Progenitor cell of endocrine pancreas (in vitro differentiated cells): ENCODE data around the gene MRAS. TPM values are rescaled to one million over a fixed set of nuclear protein-coding genes. Genes with fewer than 3 reads are reported as not detected.
A peak's percentile ranks its signal among the peaks of the same experiment; 100 is the strongest.

Source experiments
- DNase-seq: peaks from one replicate; pipeline ENCODE4 v3.0.0; 2021; ENCODE audit warnings: low spot score; ENCODE audit not compliant: unreplicated experiment
- H3K27ac Mint-ChIP-seq: 2 replicates; pipeline ENCODE4 v1.8.0; 2021; ENCODE audit warnings: mild to moderate bottlenecking, moderate library complexity, mixed read lengths
- H3K27me3 Mint-ChIP-seq: 2 replicates; pipeline ENCODE4 v1.8.0; 2021; ENCODE audit warnings: mixed read lengths
- H3K36me3 Mint-ChIP-seq: 2 replicates; pipeline ENCODE4 v1.8.0; 2022; ENCODE audit warnings: mixed read lengths; ENCODE audit not compliant: insufficient read depth
- H3K4me1 Mint-ChIP-seq: 2 replicates; pipeline ENCODE4 v1.8.0; 2021; ENCODE audit warnings: low read depth, mixed read lengths
- H3K4me3 Mint-ChIP-seq: 2 replicates; pipeline ENCODE4 v1.8.0; 2021; ENCODE audit warnings: low read depth, mild to moderate bottlenecking, moderate library complexity, mixed read lengths
- H3K9me3 Mint-ChIP-seq: 2 replicates; pipeline ENCODE4 v1.8.0; 2021; ENCODE audit warnings: low read depth, mixed read lengths
- total RNA-seq: library from RNA; stranded (reverse); gene quantifications from 2 replicates; pipeline ENCODE4 v1.2.1, GENCODE V29; 2021
- TF ChIP-seq, protein P1 (sequence below): fragments of 200-600 bp; sonication (generic); IDR thresholded peaks from one replicate; pipeline ENCODE4 v1.5.0; 2021; ENCODE audit warnings: antibody characterized with exemption, mild to moderate bottlenecking; ENCODE audit not compliant: unreplicated experiment

Gene MRAS
- total RNA-seq, 1 donor from 2014 or later, result 27.7 TPM

DNA sequence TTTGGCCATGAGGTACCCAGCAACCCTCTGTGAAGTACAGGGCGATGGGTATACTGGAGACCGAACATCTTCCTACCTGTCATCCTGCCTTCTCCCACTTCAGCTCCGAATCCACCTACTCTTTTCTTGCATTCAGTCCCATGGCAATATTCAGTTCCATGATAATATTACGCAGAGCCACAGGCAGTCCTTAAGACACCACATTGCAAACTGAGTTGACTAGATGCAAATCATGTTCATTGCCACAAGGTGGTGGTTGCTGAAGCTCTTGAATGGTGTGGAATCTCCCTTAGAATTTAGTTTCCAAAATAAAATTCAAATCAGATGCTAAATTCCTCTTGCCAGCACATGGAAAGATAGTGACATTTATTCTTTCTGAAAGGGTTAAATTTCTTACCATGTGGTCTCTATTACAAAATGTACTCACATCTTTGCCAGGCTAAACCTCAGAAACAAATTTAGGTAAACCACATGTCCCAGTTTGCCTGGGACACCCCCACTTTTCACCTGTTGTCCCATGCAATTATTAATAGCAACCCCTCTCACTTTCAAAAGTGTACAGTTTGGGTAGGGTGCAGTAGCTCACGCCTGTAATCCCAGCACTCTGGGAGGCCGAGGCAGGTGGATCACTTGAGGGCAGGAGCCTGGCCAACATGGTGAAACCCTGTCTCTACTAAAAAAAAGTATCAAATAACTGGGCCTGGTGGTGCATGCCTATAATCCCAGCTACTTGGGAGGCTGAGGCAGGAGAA lies 17.1 kb upstream of the MRAS start:
- Mint-ChIP-seq H3K4me3 (no peak overlapping the region), H3K27me3 (peaks cover 3% of the 10 kb centered on the region), H3K27ac (no peak overlapping the region), H3K36me3 (no peaks in the 10 kb centered on the region), H3K4me1 (peaks cover 16% of the 10 kb centered on the region), H3K9me3 (no peaks in the 10 kb centered on the region)
- no peak for DNase-seq
- TF ChIP-seq, protein P1, sequence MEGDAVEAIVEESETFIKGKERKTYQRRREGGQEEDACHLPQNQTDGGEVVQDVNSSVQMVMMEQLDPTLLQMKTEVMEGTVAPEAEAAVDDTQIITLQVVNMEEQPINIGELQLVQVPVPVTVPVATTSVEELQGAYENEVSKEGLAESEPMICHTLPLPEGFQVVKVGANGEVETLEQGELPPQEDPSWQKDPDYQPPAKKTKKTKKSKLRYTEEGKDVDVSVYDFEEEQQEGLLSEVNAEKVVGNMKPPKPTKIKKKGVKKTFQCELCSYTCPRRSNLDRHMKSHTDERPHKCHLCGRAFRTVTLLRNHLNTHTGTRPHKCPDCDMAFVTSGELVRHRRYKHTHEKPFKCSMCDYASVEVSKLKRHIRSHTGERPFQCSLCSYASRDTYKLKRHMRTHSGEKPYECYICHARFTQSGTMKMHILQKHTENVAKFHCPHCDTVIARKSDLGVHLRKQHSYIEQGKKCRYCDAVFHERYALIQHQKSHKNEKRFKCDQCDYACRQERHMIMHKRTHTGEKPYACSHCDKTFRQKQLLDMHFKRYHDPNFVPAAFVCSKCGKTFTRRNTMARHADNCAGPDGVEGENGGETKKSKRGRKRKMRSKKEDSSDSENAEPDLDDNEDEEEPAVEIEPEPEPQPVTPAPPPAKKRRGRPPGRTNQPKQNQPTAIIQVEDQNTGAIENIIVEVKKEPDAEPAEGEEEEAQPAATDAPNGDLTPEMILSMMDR, result no peak

GRCh38 chr3:138332472-138333073 lies 15.8 kb upstream of the MRAS start:
- peaks cover 16% of the 10 kb centered on the region for H3K4me1 Mint-ChIP-seq
- no peak for DNase-seq
- H3K4me3 Mint-ChIP-seq, result no peak overlapping the region
- H3K27me3 Mint-ChIP-seq, result peaks cover 3% of the 10 kb centered on the region
- no peaks in the 10 kb centered on the region for H3K36me3 Mint-ChIP-seq
- TF ChIP-seq, protein P1, result peak; percentile 66
- no peaks in the 10 kb centered on the region for H3K9me3 Mint-ChIP-seq
- H3K27ac Mint-ChIP-seq, result no peak overlapping the region

DNA sequence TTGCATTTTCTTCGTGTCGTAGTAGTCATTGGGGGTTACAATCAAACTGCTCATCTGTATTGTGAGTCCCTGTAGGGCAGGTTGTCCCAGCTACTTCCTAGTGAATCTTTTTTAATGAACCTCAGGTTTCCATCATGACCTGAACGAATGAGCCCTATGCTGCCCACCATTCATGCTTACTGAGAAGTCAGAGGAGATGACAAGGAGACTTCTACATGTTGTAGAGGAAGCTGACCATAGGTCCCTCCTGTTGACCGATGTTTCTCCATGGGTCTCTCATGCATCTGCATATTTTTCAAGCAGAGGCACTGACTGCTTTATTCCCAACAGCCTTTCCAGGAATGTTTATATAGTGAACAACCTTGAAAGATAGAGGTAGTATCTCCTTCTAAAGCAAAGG lies 13.8 kb upstream of the MRAS start:
- Mint-ChIP-seq H3K9me3 (no peaks in the 10 kb centered on the region), H3K27ac (no peak overlapping the region), H3K27me3 (peaks cover 5% of the 10 kb centered on the region), H3K4me3 (no peak overlapping the region), H3K36me3 (no peaks in the 10 kb centered on the region), H3K4me1 (peaks cover 10% of the 10 kb centered on the region)
- TF ChIP-seq, protein P1, result no peak
- DNase-seq, result no peak

DNA sequence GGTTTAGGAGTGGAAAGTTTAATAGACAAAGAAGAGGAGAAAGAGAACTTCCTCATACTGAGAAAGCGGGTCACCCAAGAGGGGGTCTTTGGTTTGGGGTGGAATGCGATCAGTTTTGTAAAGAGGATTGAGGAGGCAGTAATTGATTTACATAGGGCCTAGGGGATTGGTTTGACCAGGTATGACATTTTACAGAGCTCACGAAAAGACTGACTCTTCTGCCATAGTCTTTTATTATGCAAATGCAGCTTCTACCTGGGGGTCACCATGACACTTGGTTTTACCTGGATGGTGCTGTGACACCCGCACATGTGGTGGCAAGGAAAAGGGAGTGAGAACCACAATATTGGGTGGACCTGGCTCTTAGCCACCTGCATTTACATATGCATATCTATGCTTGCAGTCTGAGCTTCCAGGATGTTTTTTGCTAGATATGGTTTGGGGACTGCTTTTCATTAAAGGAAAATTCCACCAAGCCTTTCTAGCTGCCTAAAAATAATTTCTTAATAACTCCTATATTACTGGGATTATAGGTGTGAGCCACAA lies 11.9 kb upstream of the MRAS start:
- Mint-ChIP-seq H3K4me3 (no peak overlapping the region), H3K9me3 (no peaks in the 10 kb centered on the region), H3K27me3 (peaks cover 6% of the 10 kb centered on the region), H3K27ac (no peak overlapping the region), H3K4me1 (peaks cover 10% of the 10 kb centered on the region), H3K36me3 (no peaks in the 10 kb centered on the region)
- TF ChIP-seq, protein P1, result no peak
- no peak for DNase-seq

GRCh38 chr3:138338244-138338643 lies 10.1 kb upstream of the MRAS start:
- peaks cover 3% of the 10 kb centered on the region for H3K9me3 Mint-ChIP-seq
- H3K27me3 Mint-ChIP-seq, result peaks cover 6% of the 10 kb centered on the region
- no peak overlapping the region for H3K4me3 Mint-ChIP-seq

More at GRCh38 chr3:138338244-138338643, 10.1 kb upstream of the MRAS start:
- Mint-ChIP-seq H3K4me1 (peaks cover 15% of the 10 kb centered on the region), H3K36me3 (no peaks in the 10 kb centered on the region), H3K27ac (no peak overlapping the region)
- DNase-seq, result no peak
- TF ChIP-seq, protein P1, result no peak
